ENCODE results near the gene PCOLCE2. TPM values are rescaled to one million over a fixed set of nuclear protein-coding genes. Genes with fewer than 3 reads are reported as not detected.
A peak's percentile ranks its signal among the peaks of the same experiment; 100 is the strongest.

PCOLCE2 gene
- total RNA-seq, 1 donor from 2014 or later, result 3.8 TPM

- DNase-seq (ENCODE audit: extremely low spot score, unreplicated experiment), result no peak
- H3K4me3 Mint-ChIP-seq (ENCODE audit: unreplicated experiment), result no peak overlapping the region
- H3K9me3 Mint-ChIP-seq (ENCODE audit: unreplicated experiment), result no peaks in the 10 kb centered on the region
- H3K27ac Mint-ChIP-seq (ENCODE audit: unreplicated experiment), result no peak overlapping the region
- H3K36me3 Mint-ChIP-seq (ENCODE audit: unreplicated experiment), result no peaks in the 10 kb centered on the region
- TF ChIP-seq, protein P1, sequence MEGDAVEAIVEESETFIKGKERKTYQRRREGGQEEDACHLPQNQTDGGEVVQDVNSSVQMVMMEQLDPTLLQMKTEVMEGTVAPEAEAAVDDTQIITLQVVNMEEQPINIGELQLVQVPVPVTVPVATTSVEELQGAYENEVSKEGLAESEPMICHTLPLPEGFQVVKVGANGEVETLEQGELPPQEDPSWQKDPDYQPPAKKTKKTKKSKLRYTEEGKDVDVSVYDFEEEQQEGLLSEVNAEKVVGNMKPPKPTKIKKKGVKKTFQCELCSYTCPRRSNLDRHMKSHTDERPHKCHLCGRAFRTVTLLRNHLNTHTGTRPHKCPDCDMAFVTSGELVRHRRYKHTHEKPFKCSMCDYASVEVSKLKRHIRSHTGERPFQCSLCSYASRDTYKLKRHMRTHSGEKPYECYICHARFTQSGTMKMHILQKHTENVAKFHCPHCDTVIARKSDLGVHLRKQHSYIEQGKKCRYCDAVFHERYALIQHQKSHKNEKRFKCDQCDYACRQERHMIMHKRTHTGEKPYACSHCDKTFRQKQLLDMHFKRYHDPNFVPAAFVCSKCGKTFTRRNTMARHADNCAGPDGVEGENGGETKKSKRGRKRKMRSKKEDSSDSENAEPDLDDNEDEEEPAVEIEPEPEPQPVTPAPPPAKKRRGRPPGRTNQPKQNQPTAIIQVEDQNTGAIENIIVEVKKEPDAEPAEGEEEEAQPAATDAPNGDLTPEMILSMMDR (IDR thresholded peaks at IDR 0.05), result no peak
- no peaks in the 10 kb centered on the region for H3K27me3 Mint-ChIP-seq (ENCODE audit: unreplicated experiment)
- H3K4me1 Mint-ChIP-seq (ENCODE audit: unreplicated experiment), result peaks cover 23% of the 10 kb centered on the region
Observed at GRCh38 chr3:142866841-142867631, 21.8 kb downstream of the PCOLCE2 start.

GRCh38 chr3:142863930-142864920 is 24.7 kb downstream of the PCOLCE2 start:
- Mint-ChIP-seq H3K9me3 (ENCODE audit: unreplicated experiment) (no peaks in the 10 kb centered on the region), H3K36me3 (ENCODE audit: unreplicated experiment) (no peaks in the 10 kb centered on the region), H3K4me1 (ENCODE audit: unreplicated experiment) (peaks cover 23% of the 10 kb centered on the region), H3K27me3 (ENCODE audit: unreplicated experiment) (peaks cover 6% of the 10 kb centered on the region), H3K27ac (ENCODE audit: unreplicated experiment) (peak overlapping the region; percentile 91), H3K4me3 (ENCODE audit: unreplicated experiment) (peak overlapping the region; percentile 59)
- TF ChIP-seq, protein P1 (IDR thresholded peaks at IDR 0.05), result no peak
- DNase-seq (ENCODE audit: extremely low spot score, unreplicated experiment), result no peak

DNA sequence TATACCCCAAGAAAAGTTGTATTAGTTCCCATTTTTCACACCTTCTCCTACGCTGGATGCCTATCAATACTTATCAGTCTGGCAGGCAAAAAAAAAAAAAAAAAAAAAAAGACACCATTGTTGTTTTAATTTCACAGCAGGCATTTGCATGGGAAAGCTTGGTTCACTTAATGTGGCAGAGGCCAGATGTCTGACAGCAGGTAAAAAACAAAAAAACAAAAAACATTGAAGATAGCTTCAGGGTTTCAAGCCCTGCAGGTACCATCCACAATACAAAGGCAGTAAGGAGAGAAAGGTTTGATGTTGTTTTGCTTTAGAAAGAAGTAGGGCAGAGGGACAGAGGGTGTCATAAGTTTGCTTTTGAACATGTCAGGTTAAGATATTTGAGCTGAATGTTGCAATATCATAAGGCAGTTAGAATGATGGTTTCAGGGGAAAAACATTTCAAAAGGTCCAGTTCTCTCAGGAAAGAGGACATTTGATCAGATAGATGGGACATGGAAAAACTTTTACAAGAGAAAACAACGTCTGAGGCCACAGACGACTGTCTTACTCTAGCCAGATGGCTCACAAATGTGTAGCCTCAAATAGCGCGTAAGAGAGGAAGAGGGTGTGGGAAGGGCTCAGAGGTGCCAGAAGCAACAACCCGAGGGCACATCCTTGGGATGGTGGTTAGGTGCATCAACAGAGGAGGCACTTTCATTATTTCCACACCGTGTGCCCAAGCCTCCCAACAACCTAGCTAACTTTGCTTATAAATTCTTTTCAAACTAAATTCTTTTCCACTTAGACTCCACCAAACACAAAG is 25.7 kb downstream of the PCOLCE2 start:
- Mint-ChIP-seq H3K36me3 (ENCODE audit: unreplicated experiment) (no peaks in the 10 kb centered on the region), H3K27ac (ENCODE audit: unreplicated experiment) (peak overlapping the region; percentile 91), H3K4me1 (ENCODE audit: unreplicated experiment) (peaks cover 23% of the 10 kb centered on the region), H3K27me3 (ENCODE audit: unreplicated experiment) (peaks cover 6% of the 10 kb centered on the region), H3K9me3 (ENCODE audit: unreplicated experiment) (no peaks in the 10 kb centered on the region), H3K4me3 (ENCODE audit: unreplicated experiment) (peak overlapping the region; percentile 59)
- DNase-seq (ENCODE audit: extremely low spot score, unreplicated experiment), result no peak
- TF ChIP-seq, protein P1 (IDR thresholded peaks at IDR 0.05), result no peak

- Mint-ChIP-seq H3K9me3 (ENCODE audit: unreplicated experiment) (no peaks in the 10 kb centered on the region), H3K4me1 (ENCODE audit: unreplicated experiment) (peaks cover 23% of the 10 kb centered on the region), H3K27me3 (ENCODE audit: unreplicated experiment) (peaks cover 6% of the 10 kb centered on the region), H3K27ac (ENCODE audit: unreplicated experiment) (no peak overlapping the region), H3K4me3 (ENCODE audit: unreplicated experiment) (no peak overlapping the region), H3K36me3 (ENCODE audit: unreplicated experiment) (no peaks in the 10 kb centered on the region)
- DNase-seq (ENCODE audit: extremely low spot score, unreplicated experiment), result no peak
- TF ChIP-seq, protein P1 (IDR thresholded peaks at IDR 0.05), result no peak
Observed at GRCh38 chr3:142861926-142862325, 27.0 kb downstream of the PCOLCE2 start.

Measured in osteocyte (in vitro differentiated cells).